Activated CD4-positive, alpha-beta memory T cell treated with anti-CD3 and anti-CD28 coated beads for 36 hours (primary cell): ENCODE data around the gene ZCCHC2. TPM values are rescaled to one million over a fixed set of nuclear protein-coding genes. Genes with fewer than 3 reads are reported as not detected.

Experiments used
- CTCF ChIA-PET: fragments of 350-600 bp; sonication (Branson Sonifier 250); formaldehyde crosslinking; loops from one replicate; lab custom pipeline; 2021; ENCODE audit warnings: antibody characterized with exemption, inconsistent platforms; lab: Charles Lee
- POLR2A ChIA-PET: fragments of 350-600 bp; sonication (Branson Sonifier 250); formaldehyde crosslinking; loops from one replicate; lab custom pipeline; 2021; ENCODE audit warnings: antibody characterized with exemption; lab: Charles Lee
- DNase-seq: peaks from one replicate; pipeline ENCODE4 v3.0.0-alpha.2; 2020
- H3K27ac Mint-ChIP-seq: one replicate; pipeline ENCODE4 v1.8.0; 2021; ENCODE audit warnings: mixed read lengths
- H3K27me3 Mint-ChIP-seq: one replicate; pipeline ENCODE4 v1.8.0; 2021; ENCODE audit warnings: mixed read lengths
- H3K36me3 Mint-ChIP-seq: one replicate; pipeline ENCODE4 v1.8.0; 2021; ENCODE audit warnings: mixed read lengths
- H3K4me1 Mint-ChIP-seq: one replicate; pipeline ENCODE4 v1.8.0; 2021; ENCODE audit warnings: low read depth, mixed read lengths
- H3K4me3 Mint-ChIP-seq: one replicate; pipeline ENCODE4 v1.8.0; 2021; ENCODE audit warnings: mild to moderate bottlenecking, mixed read lengths
- H3K9me3 Mint-ChIP-seq: one replicate; pipeline ENCODE4 v1.8.0; 2021; ENCODE audit warnings: mixed read lengths
- intact Hi-C: fragments of 100-400 bp; cut with micrococcal nuclease; formaldehyde crosslinking; loops from one replicate; pipeline ENCODE4 v1.15.1; 2023
- total RNA-seq, 2 experiments: library from RNA; stranded (reverse); gene quantifications; one replicate each; pipeline ENCODE4 v1.2.3, GENCODE V29; 2021

ZCCHC2 gene
- total RNA-seq, 2 experiments from 2014 or later: 24.9 to 27.5 TPM

DNA sequence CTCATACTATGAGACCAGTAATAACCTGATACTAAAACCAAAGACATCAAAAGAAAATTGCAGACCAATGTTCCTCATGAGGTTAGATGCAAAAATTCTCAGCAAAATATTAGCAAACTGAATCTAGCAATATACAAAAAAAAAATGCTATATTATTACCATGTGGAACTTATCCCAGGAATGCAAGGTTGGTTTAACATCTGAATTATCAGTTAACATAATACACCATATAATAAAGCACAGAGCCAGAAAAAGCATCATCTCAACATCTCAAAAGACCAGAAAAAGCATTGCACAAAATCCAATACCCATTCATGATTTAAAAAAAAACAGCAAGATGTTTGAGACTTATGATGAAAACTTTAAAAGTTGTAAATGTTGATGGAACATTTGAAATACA, 8.3 kb upstream of the ZCCHC2 start:
- peaks cover 20% of the 10 kb centered on the region for H3K36me3 Mint-ChIP-seq
- POLR2A ChIA-PET: no interaction called here
- DNase-seq: no peak
- intact Hi-C loops: no loop called here
- peaks cover 42% of the 10 kb centered on the region for H3K9me3 Mint-ChIP-seq
- no peaks in the 10 kb centered on the region for H3K4me1 Mint-ChIP-seq
- CTCF ChIA-PET: no interaction called here
- H3K27ac Mint-ChIP-seq: no peak overlapping the region
- H3K27me3 Mint-ChIP-seq: no peaks in the 10 kb centered on the region
- no peak overlapping the region for H3K4me3 Mint-ChIP-seq

GRCh38 chr18:62516242-62516641, 6.6 kb upstream of the ZCCHC2 start:
- Mint-ChIP-seq H3K9me3 (peaks cover 36% of the 10 kb centered on the region), H3K4me1 (peaks cover 5% of the 10 kb centered on the region), H3K36me3 (peaks cover 20% of the 10 kb centered on the region), H3K4me3 (no peak overlapping the region), H3K27ac (no peak overlapping the region), H3K27me3 (no peaks in the 10 kb centered on the region)
- ChIA-PET POLR2A (no interaction called here), CTCF (interaction anchor here (1.0 kb wide), 1 partner anchor 202 kb away, joined by 4 read pairs; no protein-coding TSS in a partner anchor)
- intact Hi-C loops: no loop called here
- DNase-seq: no peak

- Mint-ChIP-seq H3K9me3 (peaks cover 15% of the 10 kb centered on the region), H3K4me3 (no peak overlapping the region), H3K27ac (no peak overlapping the region), H3K4me1 (peaks cover 11% of the 10 kb centered on the region), H3K27me3 (no peaks in the 10 kb centered on the region), H3K36me3 (peaks cover 10% of the 10 kb centered on the region)
- intact Hi-C loops: no loop called here
- ChIA-PET CTCF (interaction anchor here (0.6 kb wide), 1 partner anchor 93 kb away, joined by 4 read pairs; no protein-coding TSS in a partner anchor), POLR2A (no interaction called here)
- DNase-seq: no peak
These were observed 4.1 kb upstream of the ZCCHC2 start for GRCh38 chr18:62518460-62519375.

GRCh38 chr18:62519684-62520083, 3.1 kb upstream of the ZCCHC2 start:
- H3K9me3 Mint-ChIP-seq: peaks cover 6% of the 10 kb centered on the region
- H3K27ac Mint-ChIP-seq: no peak overlapping the region
- H3K4me3 Mint-ChIP-seq: no peak overlapping the region
- CTCF ChIA-PET: no interaction called here
- intact Hi-C loops: loop anchor here (5.0 to 10.0 kb wide), 2 partner anchors 565 to 848 kb away; partner anchors contain the start of gene KDSR
- peaks cover 5% of the 10 kb centered on the region for H3K36me3 Mint-ChIP-seq
- peaks cover 11% of the 10 kb centered on the region for H3K4me1 Mint-ChIP-seq
- H3K27me3 Mint-ChIP-seq: no peaks in the 10 kb centered on the region
- POLR2A ChIA-PET: no interaction called here
- DNase-seq: no peak

GRCh38 chr18:62521082-62521481, 1.7 kb upstream of the ZCCHC2 start:
- Mint-ChIP-seq H3K36me3 (peaks cover 16% of the 10 kb centered on the region), H3K27ac (no peak overlapping the region), H3K9me3 (no peaks in the 10 kb centered on the region), H3K4me1 (peaks cover 13% of the 10 kb centered on the region), H3K27me3 (no peaks in the 10 kb centered on the region), H3K4me3 (peak overlapping the region; percentile 85)
- no peak for DNase-seq
- intact Hi-C loops: loop anchor here (5.0 to 10.0 kb wide), 2 partner anchors 566 to 846 kb away; partner anchors contain the start of gene KDSR
- ChIA-PET CTCF (no interaction called here), POLR2A (no interaction called here)

GRCh38 chr18:62521593-62521992, 1.2 kb upstream of the ZCCHC2 start:
- CTCF ChIA-PET: interaction anchor here (2.3 kb wide), 1 partner anchor 96 kb away, joined by 20 read pairs; no protein-coding TSS in a partner anchor
- no peaks in the 10 kb centered on the region for H3K9me3 Mint-ChIP-seq
- H3K4me1 Mint-ChIP-seq: peaks cover 13% of the 10 kb centered on the region
- H3K36me3 Mint-ChIP-seq: peaks cover 16% of the 10 kb centered on the region
- no peak for DNase-seq
- intact Hi-C loops: loop anchor here (5.0 to 10.0 kb wide), 2 partner anchors 567 to 846 kb away; partner anchors contain the start of gene KDSR
- H3K27me3 Mint-ChIP-seq: no peaks in the 10 kb centered on the region
- H3K27ac Mint-ChIP-seq: peak overlapping the region; percentile 38
- H3K4me3 Mint-ChIP-seq: peak overlapping the region; percentile 85
- POLR2A ChIA-PET: interaction anchor here (1.2 to 3.5 kb wide), 3 partner anchors 9 to 76 kb away, joined by 3 to 23 read pairs (median 5); no protein-coding TSS in a partner anchor

DNA sequence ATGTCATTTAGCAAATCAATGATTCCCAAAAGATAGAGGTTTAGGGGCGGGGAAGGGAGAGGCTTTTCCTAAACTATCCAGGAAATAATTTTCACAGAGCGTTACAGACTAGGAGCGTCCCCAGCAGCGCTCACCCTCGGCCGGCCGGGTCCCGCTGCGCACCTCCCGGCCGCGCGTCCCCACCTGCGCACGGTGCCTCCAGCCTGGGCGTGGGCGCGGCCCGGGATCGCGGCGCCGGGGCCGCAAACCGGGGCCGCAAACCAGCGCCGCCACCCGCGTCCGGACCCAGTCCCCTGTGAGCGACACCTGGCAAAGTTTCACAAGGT, 684 bp upstream of the ZCCHC2 start:
- POLR2A ChIA-PET: interaction anchor here (1.0 to 3.5 kb wide), 9 partner anchors 9 to 842 kb away, joined by 3 to 23 read pairs (median 3); no protein-coding TSS in a partner anchor
- H3K4me1 Mint-ChIP-seq: peaks cover 13% of the 10 kb centered on the region
- CTCF ChIA-PET: interaction anchor here (1.0 to 2.3 kb wide), 3 partner anchors 16 to 96 kb away, joined by 5 to 20 read pairs (median 5); no protein-coding TSS in a partner anchor

DNA sequence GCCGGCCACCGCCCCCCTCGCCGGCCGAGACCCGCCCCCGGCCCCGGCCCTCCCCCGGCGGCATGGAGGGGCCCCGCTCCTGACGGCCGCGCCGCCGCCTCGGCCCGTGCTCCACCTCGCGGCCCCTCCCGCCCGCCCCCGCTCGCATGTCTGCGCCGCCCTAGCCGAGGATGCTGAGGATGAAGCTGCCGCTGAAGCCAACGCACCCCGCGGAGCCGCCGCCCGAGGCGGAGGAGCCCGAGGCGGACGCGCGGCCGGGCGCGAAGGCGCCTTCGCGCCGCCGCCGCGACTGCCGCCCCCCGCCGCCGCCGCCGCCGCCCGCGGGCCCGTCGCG, 397 bp downstream of the ZCCHC2 start:
- H3K4me1 Mint-ChIP-seq: peaks cover 21% of the 10 kb centered on the region
- H3K4me3 Mint-ChIP-seq: peak overlapping the region; percentile 67
- CTCF ChIA-PET: interaction anchor here (1.0 to 2.3 kb wide), 3 partner anchors 61 to 98 kb away, joined by 4 to 20 read pairs (median 5); no protein-coding TSS in a partner anchor
- peaks cover 13% of the 10 kb centered on the region for H3K36me3 Mint-ChIP-seq
- DNase-seq: no peak
- no peaks in the 10 kb centered on the region for H3K9me3 Mint-ChIP-seq
- POLR2A ChIA-PET: interaction anchor here (0.9 to 3.5 kb wide), 9 partner anchors 10 to 841 kb away, joined by 3 to 23 read pairs (median 3); no protein-coding TSS in a partner anchor
- H3K27ac Mint-ChIP-seq: no peak overlapping the region
- intact Hi-C loops: loop anchor here (2.0 to 10.0 kb wide), 4 partner anchors 192 to 900 kb away; partner anchors contain the start of genes KDSR, PHLPP1 and VPS4B
- H3K27me3 Mint-ChIP-seq: no peaks in the 10 kb centered on the region

More for the DNA sequence above, 684 bp upstream of the ZCCHC2 start:
- H3K27me3 Mint-ChIP-seq: no peaks in the 10 kb centered on the region
- peaks cover 16% of the 10 kb centered on the region for H3K36me3 Mint-ChIP-seq
- peak overlapping the region; percentile 85 for H3K4me3 Mint-ChIP-seq
- intact Hi-C loops: loop anchor here (1.0 to 10.0 kb wide), 7 partner anchors 16 to 901 kb away; partner anchors contain the start of genes KDSR, PHLPP1 and VPS4B
- peak overlapping the region; percentile 81 for H3K27ac Mint-ChIP-seq
- H3K9me3 Mint-ChIP-seq: no peaks in the 10 kb centered on the region
- DNase-seq: no peak

DNA sequence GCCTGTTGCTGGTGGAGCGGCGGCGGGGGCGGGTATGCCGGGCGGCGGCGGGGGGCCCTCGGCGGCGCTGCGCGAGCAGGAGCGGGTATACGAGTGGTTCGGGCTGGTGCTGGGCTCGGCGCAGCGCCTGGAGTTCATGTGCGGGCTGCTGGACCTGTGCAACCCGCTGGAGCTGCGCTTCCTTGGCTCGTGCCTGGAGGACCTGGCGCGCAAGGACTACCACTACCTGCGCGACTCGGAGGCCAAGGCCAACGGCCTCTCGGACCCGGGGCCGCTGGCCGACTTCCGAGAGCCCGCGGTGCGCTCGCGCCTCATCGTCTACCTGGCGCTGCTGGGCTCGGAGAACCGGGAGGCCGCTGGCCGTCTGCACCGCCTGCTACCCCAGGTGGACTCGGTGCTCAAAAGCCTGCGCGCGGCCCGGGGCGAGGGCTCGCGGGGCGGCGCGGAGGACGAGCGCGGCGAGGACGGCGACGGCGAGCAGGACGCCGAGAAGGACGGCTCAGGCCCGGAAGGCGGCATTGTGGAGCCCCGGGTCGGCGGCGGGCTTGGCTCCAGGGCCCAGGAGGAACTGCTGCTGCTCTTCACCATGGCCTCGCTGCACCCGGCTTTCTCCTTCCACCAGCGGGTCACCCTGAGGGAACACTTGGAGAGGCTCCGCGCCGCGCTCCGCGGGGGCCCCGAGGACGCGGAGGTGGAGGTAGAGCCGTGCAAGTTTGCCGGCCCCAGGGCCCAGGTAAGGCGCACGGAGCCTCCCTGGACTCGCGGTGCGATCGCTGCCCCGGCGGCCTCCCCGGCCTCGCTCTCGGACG, 1.0 kb downstream of the ZCCHC2 start:
- intact Hi-C loops: loop anchor here (2.0 to 10.0 kb wide), 4 partner anchors 191 to 899 kb away; partner anchors contain the start of genes KDSR, PHLPP1 and VPS4B
- Mint-ChIP-seq H3K4me1 (peaks cover 21% of the 10 kb centered on the region), H3K9me3 (no peaks in the 10 kb centered on the region), H3K27ac (peak overlapping the region; percentile 94), H3K4me3 (peak overlapping the region; percentile 94), H3K36me3 (peaks cover 12% of the 10 kb centered on the region), H3K27me3 (no peaks in the 10 kb centered on the region)
- ChIA-PET CTCF (interaction anchor here (0.5 to 2.3 kb wide), 6 partner anchors 61 to 770 kb away, joined by 3 to 20 read pairs (median 3); no protein-coding TSS in a partner anchor), POLR2A (interaction anchor here (1.7 to 3.5 kb wide), 2 partner anchors 18 to 59 kb away, joined by 4 to 23 read pairs; no protein-coding TSS in a partner anchor)
- peak; percentile 66 for DNase-seq

DNA sequence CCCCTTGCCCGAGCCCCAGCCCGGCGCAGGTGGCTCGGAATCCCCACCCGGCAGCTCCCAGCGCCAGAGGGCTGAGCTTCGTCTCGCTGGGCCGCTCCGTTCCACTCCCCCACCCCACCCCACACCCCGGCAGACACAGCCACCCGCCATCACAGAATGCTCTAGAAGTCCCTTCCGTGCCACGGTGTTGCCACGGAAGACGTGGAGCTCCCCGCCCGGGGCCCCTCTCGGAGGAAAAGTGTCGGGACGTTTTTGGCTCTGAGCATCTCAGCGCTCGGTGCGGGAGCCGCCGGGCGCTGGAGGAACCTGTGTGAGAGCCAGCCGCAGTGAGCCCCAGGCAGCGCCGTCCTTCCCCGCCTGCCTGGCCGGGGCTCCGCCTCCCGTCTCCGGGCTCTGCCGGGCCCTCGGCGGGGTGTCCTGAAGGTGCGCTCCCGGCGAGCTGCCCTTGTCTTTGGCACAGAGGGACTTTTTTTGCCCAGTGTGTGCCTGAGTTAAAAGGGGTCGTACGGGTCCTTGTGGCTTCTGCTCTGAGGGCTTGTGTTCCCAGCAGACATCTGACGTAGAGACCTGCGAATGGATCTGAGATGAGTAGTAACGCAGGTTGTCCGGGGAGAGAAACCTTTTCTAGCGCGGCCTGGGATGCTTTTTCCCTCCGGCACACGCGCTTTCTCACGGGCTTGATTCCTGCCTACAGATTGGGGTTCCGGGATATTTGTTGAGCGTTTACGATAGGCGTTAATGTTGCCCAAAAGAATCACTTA, 1.8 kb downstream of the ZCCHC2 start:
- peaks cover 12% of the 10 kb centered on the region for H3K36me3 Mint-ChIP-seq
- CTCF ChIA-PET: interaction anchor here (0.5 to 1.1 kb wide), 4 partner anchors 60 to 769 kb away, joined by 3 read pairs; no protein-coding TSS in a partner anchor
- intact Hi-C loops: loop anchor here (5.0 to 10.0 kb wide), 3 partner anchors 77 to 843 kb away; partner anchors contain the start of gene KDSR
- H3K27me3 Mint-ChIP-seq: no peaks in the 10 kb centered on the region
- H3K9me3 Mint-ChIP-seq: no peaks in the 10 kb centered on the region
- peak overlapping the region; percentile 94 for H3K27ac Mint-ChIP-seq
- H3K4me1 Mint-ChIP-seq: peaks cover 25% of the 10 kb centered on the region
- POLR2A ChIA-PET: interaction anchor here (3.5 kb wide), 1 partner anchor 19 kb away, joined by 23 read pairs; no protein-coding TSS in a partner anchor
- peak overlapping the region; percentile 94 for H3K4me3 Mint-ChIP-seq
- DNase-seq: peak; percentile 65
